Stimulated activated naive B cell treated with anti-CD40 and anti-IgM and Interleukin-4, amounts not matched to agents 10 μg/mL and 1 μg/mL and 100 μg/mL, for 72 hours (primary cell): ENCODE measurements around the gene FBN3.

Source experiments
- ATAC-seq, 2 donors: fragments of 150-1000 bp; cut with Tn5 transposase; replicated peaks; 2 replicates each; pipeline ENCODE4 v1.10.0; 2021; ENCODE audit warnings: moderate library complexity in 1 of 2
- DNase-seq: peaks from one replicate; pipeline ENCODE4 v3.0.0; 2021
- H3K27ac Mint-ChIP-seq: one replicate; pipeline ENCODE4 v1.8.0; 2022; ENCODE audit warnings: mild to moderate bottlenecking, mixed read lengths
- H3K27me3 Mint-ChIP-seq, 2 donors: one replicate each; pipeline ENCODE4 v1.8.0; 2022; ENCODE audit warnings: mixed read lengths in 2 of 2
- H3K36me3 Mint-ChIP-seq, 2 donors: one replicate each; pipeline ENCODE4 v1.8.0; 2022; ENCODE audit warnings: mixed read lengths in 2 of 2, mild to moderate bottlenecking in 1 of 2
- H3K4me1 Mint-ChIP-seq, 2 donors: one replicate each; pipeline ENCODE4 v1.8.0; 2022; ENCODE audit warnings: mixed read lengths in 2 of 2, mild to moderate bottlenecking in 1 of 2
- H3K4me3 Mint-ChIP-seq, 2 donors: one replicate each; pipeline ENCODE4 v1.8.0; 2022; ENCODE audit warnings: mild to moderate bottlenecking in 2 of 2, mixed read lengths in 2 of 2, moderate library complexity in 1 of 2
- H3K9me3 Mint-ChIP-seq, 2 donors: one replicate each; pipeline ENCODE4 v1.8.0; 2022; ENCODE audit warnings: mixed read lengths in 2 of 2, mild to moderate bottlenecking in 1 of 2

FBN3 gene

DNA sequence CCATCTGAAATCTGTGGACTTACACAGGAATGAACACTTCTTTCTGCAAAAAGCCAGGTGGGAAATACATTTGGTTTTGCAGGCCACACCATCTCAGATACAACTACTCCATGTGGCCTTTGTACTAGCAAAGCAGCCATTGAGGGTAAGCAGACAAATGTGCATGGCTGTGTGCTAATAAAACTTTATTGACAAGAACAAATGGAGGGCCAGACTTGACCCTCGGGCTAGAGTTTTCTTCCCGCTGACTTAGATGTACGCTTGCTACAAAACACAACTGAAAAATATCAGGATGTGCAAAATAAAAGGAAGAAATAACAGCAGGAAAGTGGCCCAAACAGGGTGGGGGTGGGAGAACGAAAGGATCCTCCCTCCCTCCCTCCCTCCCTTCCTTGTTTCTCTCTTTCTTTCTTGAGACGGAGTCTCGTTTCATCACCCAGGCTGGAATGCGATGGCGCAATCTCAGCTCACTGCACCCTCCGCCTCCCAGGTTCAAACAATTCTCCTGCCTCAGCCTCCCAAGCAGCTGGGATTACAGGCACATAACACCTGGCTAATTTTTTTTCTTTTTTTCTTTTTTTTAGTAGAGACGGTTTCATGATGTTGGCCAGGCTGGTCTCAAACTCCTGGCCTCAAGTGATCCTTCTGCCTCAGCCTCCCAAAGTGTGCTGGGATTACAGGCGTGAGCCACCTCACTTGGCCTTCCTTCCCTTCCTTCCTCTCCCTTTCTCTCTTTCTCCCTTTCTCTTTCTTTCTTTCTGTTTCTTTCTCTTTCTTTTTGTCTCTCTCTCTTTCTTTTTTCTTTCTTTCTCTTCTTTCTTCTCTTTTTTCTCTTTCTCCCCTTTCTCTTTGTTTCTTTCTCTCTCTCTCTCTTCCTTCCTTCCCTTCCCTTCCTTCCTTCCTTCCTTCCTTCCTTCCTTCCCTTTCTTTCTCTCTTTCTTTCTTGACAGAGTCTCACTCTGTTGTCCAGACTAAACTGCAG lies 67.5 kb downstream of the FBN3 start:
- H3K4me1 Mint-ChIP-seq: no peaks in the 10 kb centered on the region
- DNase-seq: no peak
- H3K9me3 Mint-ChIP-seq: no peaks in the 10 kb centered on the region
- no peak overlapping the region for H3K27ac Mint-ChIP-seq
- H3K4me3 Mint-ChIP-seq: no peak overlapping the region
- no peaks in the 10 kb centered on the region for H3K36me3 Mint-ChIP-seq
- H3K27me3 Mint-ChIP-seq: peaks cover 23 to 33% of the 10 kb centered on the region in 2 donors
- no peak for ATAC-seq

DNA sequence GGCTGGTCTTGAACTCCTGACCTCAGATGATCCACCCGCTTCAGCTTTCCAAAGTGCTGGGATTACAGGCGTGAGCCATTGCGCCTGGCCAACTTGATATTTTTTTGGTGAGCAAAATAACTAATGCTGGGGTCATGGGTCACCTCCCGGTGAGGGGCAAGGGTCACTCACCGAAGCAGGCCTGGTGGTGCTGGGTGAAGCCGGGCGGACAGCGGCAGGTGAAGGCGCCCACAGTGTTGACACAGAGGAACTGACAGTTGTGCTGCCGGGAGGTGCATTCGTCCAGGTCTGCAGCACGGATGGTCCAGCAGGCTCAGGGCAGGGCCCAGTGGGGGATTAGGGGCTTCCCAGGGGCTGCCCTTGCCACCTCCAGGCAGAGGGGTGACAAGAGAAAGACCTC lies 68.6 kb downstream of the FBN3 start:
- H3K36me3 Mint-ChIP-seq: no peaks in the 10 kb centered on the region
- no peak for DNase-seq
- no peaks in the 10 kb centered on the region for H3K4me1 Mint-ChIP-seq
- peaks cover 23 to 30% of the 10 kb centered on the region in 2 donors for H3K27me3 Mint-ChIP-seq
- H3K4me3 Mint-ChIP-seq: no peak overlapping the region
- no peaks in the 10 kb centered on the region for H3K9me3 Mint-ChIP-seq
- H3K27ac Mint-ChIP-seq: no peak overlapping the region
- no peak for ATAC-seq

DNA sequence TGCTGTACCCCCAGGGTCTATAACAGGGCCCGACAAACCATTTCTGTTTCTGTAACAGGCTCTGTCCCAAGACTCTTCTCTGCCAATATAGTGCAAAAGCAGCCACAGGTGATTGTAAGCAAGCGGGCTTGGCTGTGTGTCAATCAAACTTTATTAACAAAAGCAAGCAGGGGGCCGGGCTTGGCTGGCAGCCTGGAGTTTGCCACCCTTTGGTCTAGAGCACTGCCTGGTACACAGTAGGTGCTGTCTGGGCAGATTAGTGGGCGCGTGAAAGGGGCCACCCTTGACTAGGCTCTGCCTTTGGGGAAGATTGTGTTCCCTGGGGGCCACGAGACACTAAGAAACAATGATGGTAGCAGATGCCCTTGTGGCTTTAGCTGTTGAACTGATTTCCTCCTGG lies 69.4 kb downstream of the FBN3 start:
- ATAC-seq (no peak), DNase-seq (no peak)
- no peaks in the 10 kb centered on the region for H3K9me3 Mint-ChIP-seq
- peaks cover 20 to 22% of the 10 kb centered on the region in 2 donors for H3K27me3 Mint-ChIP-seq
- H3K4me1 Mint-ChIP-seq: no peaks in the 10 kb centered on the region
- H3K4me3 Mint-ChIP-seq: no peak overlapping the region
- no peaks in the 10 kb centered on the region for H3K36me3 Mint-ChIP-seq
- no peak overlapping the region for H3K27ac Mint-ChIP-seq

DNA sequence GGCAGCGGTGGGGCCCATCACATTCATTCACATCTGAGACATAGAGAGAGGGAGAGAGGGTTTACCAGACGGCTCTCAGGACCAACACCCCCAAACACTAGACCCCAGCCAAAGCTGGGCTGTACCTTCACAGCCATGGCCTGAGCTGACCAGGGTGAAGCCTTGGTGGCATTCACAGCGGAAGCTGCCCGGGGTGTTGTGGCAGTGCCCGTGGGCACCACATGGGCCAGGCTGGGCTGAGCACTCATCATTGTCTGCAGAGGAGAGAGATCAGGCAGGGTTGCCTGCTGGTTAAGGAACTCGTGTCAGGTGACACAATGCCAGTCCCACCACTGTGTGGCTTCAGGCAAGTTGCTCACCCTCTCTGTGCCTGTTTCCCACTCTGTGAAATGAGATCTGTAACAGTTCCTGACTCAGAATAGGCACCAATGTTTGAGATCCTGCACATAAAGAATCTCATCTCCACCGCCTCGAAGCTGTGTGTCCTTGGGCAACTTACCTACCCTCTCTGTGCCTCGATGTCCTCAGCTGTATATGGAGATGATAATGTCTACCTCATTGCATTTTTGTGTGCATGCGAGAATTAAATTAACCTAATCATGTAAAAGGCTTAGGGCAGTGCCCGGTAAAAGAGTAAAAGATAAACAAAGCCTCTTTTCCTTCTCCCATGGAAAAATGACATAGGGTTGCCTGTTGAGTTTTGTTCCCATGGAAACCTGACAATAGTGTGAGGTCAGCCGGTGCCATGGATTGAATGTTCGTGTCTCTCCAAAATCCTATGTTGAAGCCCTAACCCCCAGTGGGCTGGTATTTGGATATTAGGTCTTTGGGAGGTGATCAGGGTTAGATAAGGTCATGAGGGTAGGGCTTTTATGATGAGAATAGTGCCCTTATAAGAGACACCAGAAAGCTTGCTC lies 74.0 kb downstream of the FBN3 start:
- Mint-ChIP-seq H3K4me3 (no peak overlapping the region), H3K4me1 (no peaks in the 10 kb centered on the region), H3K27me3 (peaks cover 14 to 15% of the 10 kb centered on the region in 2 donors), H3K36me3 (no peaks in the 10 kb centered on the region), H3K27ac (no peak overlapping the region), H3K9me3 (peaks cover 5 to 12% of the 10 kb centered on the region in 2 donors)
- DNase-seq (no peak), ATAC-seq (no peak)

DNA sequence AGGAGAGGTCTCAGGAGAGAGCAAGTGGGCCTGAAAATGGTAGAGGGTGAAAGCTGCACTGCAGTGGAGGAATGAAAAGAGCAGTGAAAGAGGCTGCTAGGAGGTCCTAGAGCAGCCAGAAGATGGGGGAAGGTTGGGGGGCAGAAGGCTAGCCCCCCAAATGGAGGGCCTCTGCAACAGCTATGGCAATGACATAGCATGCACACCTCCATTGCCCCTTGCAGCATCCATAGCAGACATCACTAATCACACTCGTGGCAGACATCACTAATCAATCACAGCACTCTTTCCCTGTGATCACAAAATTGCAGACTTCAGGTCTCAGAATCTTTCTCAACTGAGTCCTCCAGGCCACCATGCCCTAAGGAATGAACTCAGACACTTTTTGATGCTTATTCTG lies 74.9 kb downstream of the FBN3 start:
- ATAC-seq (no peak), DNase-seq (no peak)
- H3K27ac Mint-ChIP-seq: no peak overlapping the region
- H3K36me3 Mint-ChIP-seq: peaks cover 0 to 6% of the 10 kb centered on the region in 2 donors
- peaks cover 12 to 19% of the 10 kb centered on the region in 2 donors for H3K9me3 Mint-ChIP-seq
- H3K27me3 Mint-ChIP-seq: peaks cover 12 to 17% of the 10 kb centered on the region in 2 donors
- H3K4me1 Mint-ChIP-seq: no peaks in the 10 kb centered on the region
- no peak overlapping the region for H3K4me3 Mint-ChIP-seq

DNA sequence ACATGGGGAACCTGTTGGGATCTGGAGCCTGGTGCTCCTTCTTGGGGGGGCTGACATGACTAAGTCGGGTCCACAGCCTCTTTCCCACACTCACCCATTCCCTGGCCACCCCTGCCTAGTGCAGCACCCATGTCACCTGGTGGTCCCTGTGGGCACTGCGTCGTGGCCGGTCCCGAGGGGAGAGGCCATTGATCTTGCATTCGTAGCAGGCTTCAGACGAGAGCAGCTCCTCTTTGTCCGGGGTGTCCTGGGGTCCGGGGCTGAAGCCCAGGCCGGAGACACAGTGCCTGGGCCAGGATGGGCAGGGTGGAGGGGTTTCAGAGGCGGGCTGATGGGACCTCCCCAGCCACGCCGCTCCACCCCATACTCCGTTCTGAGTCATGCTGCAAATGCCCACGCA lies 77.5 kb downstream of the FBN3 start:
- ATAC-seq: no peak
- DNase-seq: no peak
- Mint-ChIP-seq H3K27me3 (peaks cover 7 to 10% of the 10 kb centered on the region in 2 donors), H3K4me1 (no peaks in the 10 kb centered on the region), H3K36me3 (peaks cover 2 to 6% of the 10 kb centered on the region in 2 donors), H3K27ac (no peak overlapping the region), H3K4me3 (no peak overlapping the region), H3K9me3 (peaks cover 20 to 25% of the 10 kb centered on the region in 2 donors)

DNA sequence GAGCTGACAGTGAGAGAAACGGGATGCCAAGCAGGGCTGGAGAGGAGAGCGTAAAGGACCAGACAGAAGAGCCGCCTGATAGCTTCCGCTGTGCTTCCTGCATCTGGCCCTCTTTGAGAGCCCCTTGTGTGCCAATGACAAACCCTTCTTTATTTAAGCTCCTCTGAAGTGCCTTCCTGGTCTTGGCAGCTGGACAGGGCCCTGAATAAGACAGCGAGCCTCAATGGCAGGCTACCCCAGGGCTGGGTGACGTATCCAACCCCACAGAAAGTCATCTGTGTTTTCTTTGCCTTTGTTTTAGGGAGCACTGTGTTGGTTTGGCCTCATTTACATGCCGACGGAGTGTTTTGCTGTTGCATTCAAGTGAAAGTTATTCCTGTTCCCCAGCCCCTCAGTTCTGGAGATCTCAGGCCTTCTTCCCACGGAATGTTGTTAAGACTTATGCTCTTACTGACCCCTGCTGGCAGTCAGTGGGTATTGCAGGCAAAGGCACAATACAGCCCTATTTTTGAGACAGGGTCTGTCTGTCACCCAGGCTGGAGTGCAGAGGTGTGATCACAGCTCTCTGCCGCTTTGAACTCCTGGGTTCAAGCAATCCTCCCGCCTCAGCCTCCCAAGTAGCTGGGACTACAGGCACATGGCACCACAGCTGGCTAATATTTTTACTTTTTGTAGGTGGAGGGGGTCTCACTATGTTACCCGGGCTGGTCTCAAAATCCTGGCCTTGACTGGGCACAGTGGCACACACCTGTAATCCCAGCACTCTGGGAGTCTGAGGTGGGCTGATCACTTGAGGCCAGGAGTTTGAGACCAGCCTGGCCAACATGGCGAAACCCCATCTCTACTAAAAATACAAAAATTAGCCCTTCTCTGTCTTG lies 80.1 kb downstream of the FBN3 start:
- Mint-ChIP-seq H3K9me3 (peaks cover 19 to 25% of the 10 kb centered on the region in 2 donors), H3K36me3 (peaks cover 2 to 6% of the 10 kb centered on the region in 2 donors), H3K27me3 (peaks cover 7 to 10% of the 10 kb centered on the region in 2 donors), H3K27ac (no peak overlapping the region), H3K4me1 (no peaks in the 10 kb centered on the region), H3K4me3 (no peak overlapping the region)
- ATAC-seq (no peak), DNase-seq (no peak)

DNA sequence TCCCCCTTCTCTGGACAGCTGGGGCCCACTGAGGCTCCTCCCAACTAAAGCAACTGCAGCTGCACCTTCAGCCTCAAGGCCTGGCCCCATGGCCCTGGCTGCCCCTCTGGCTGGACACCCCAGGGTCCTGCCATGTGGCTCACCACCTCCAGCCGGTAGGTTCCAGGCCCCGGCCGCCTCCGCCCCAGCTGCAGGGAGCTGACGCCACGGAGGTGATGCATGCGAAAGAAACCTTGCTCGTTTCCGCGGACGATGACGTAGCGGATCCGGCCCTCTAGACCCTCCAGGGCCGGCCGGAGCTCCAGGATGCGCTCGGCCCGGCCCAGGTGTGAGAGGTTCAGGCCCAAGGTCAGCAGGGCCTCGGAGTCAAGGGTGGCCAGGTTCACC lies 83.5 kb downstream of the FBN3 start:
- no peak for DNase-seq
- Mint-ChIP-seq H3K27me3 (peaks cover 4 to 6% of the 10 kb centered on the region in 2 donors), H3K4me3 (no peak overlapping the region), H3K4me1 (no peaks in the 10 kb centered on the region), H3K36me3 (peaks cover 2 to 6% of the 10 kb centered on the region in 2 donors), H3K27ac (no peak overlapping the region), H3K9me3 (peaks cover 14 to 15% of the 10 kb centered on the region in 2 donors)
- no peak for ATAC-seq

DNA sequence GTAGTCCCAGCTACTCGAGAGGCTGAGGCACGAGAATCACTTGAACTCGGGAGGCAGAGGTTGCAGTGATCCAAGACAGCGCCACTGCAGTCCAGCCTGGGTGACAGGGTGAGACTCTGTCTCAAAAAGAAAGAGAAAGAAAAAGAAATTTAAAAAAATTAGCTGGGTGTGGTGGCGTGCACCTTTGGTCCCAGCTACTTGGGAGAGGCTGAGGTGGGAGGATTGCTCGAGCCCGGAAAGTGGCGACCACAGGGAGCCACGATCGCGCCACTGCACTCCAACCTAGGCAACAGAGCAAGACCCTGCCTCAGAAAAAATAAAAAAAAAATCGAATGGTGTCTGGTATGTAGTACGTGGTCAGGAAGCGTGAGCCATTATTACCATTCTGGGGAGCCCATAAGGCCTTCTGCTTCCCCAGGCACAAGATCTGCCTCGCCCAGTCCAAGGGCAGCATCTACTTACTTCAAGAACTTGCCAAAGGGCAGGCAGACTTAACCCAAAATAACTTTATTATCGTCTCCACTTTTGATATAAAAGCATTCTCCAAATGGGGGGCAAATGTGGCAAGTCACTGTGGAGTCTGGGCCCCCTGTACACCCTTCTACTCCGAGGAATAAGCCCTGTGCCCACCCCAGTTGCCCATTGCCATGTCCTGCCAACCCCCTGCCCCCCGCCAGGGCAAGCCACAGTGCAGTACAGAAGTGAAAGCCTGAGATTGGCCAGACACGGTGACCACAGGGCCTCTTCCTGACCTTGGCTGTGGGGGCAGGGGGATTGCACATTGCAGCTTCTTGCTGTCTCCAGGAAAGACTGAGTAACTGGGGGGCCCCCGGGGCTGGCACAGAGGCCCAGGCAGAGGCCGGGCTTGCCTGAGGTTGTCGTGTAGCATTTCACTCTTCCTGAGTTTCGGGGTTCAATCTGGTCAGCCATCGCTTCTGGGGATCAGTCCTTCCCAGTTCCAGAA lies 84.2 kb downstream of the FBN3 start:
- H3K36me3 Mint-ChIP-seq: peaks cover 2 to 4% of the 10 kb centered on the region in 2 donors
- peaks cover 1 to 5% of the 10 kb centered on the region in 2 donors for H3K27me3 Mint-ChIP-seq
- peaks cover 11 to 12% of the 10 kb centered on the region in 2 donors for H3K9me3 Mint-ChIP-seq
- ATAC-seq: no peak
- no peak overlapping the region for H3K4me3 Mint-ChIP-seq
- H3K27ac Mint-ChIP-seq: no peak overlapping the region
- no peak for DNase-seq
- H3K4me1 Mint-ChIP-seq: no peaks in the 10 kb centered on the region

DNA sequence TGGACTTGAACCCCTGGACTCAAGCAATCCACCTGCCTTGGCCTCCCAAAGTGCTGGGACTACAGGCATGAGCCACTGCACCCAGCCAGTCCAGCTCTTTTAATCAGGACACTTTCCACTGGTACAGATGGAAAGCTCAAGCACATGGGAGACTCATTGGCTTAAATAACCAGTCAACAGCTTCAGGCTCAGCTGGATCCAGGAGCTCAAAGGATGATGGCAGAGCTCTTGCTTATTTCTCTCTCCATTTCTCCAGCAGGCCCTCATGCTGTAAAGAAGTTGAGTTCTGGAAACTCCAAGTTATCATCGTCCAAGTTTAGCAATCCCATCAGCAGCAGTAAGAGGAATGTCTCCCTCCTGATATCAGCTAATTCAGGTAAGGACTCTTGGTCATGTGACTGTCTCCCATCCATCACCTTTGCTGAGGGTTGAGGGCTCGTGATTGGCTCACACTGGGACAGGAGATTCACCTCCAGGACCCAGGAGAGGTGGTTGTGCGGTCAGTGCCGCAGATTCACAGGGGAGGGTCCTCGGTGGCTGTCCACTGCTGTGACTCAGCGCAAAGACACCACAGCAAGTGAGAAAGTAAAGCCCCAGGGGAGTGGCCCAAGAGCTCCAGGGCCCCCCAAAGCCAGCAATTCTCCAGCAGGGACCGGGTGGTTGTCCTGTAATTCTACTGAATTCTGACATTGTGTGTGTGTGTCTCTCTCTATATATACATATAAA lies 91.7 kb downstream of the FBN3 start:
- Mint-ChIP-seq H3K4me3 (no peak overlapping the region), H3K27me3 (peaks cover 0 to 3% of the 10 kb centered on the region in 2 donors), H3K9me3 (no peaks in the 10 kb centered on the region), H3K27ac (no peak overlapping the region), H3K36me3 (no peaks in the 10 kb centered on the region), H3K4me1 (no peaks in the 10 kb centered on the region)
- DNase-seq: no peak
- no peak for ATAC-seq

DNA sequence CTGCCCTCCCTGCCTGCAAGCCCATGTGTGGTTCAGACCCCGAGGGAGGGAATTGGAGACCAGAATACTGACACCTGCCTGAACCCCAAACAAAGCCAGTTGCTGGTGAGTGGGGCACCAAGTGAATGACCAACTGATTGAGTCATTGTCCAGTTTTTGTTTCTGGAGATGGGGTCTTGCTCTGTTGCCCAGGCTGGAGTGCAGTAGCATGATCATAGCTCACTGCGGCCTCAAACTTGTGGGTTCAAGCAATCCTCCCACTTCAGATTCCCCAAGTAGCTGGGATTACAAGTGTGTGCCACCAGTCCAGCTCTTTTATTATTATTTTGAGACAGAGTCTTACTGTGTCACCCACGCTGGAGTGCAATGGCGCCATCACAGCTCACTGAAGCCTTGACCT lies 92.9 kb downstream of the FBN3 start:
- Mint-ChIP-seq H3K9me3 (no peaks in the 10 kb centered on the region), H3K36me3 (no peaks in the 10 kb centered on the region), H3K27ac (no peak overlapping the region), H3K4me1 (peaks cover 7 to 8% of the 10 kb centered on the region in 2 donors), H3K27me3 (no peaks in the 10 kb centered on the region), H3K4me3 (no peak overlapping the region)
- no peak for ATAC-seq
- DNase-seq: no peak

DNA sequence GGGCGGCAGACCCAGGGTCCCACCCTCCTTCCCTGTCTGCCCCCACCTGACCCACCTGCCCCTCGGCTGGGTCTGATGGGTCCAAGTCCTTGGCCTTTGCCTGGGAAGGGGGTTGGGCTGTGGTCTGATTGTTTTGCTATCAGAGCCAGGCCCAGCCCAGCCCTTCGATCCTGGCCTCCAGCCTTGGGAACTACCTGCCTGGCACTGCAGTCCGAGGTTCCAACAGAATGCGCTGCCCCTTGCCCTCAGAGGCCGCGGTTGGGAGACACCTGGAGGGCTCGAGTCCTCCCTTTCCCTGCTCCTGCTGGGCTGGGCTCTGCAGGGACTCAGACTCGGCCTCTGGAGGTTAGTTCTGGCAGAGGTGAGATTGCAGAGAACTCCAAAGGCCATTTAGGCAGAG lies 95.2 kb downstream of the FBN3 start:
- Mint-ChIP-seq H3K27me3 (no peaks in the 10 kb centered on the region), H3K27ac (no peak overlapping the region), H3K4me1 (peaks cover 8 to 23% of the 10 kb centered on the region in 2 donors), H3K9me3 (no peaks in the 10 kb centered on the region), H3K4me3 (no peak overlapping the region), H3K36me3 (no peaks in the 10 kb centered on the region)
- ATAC-seq (no peak), DNase-seq (no peak)
